ENCODE measurements around the gene IRAK3. TPM values are rescaled to one million over a fixed set of nuclear protein-coding genes. Genes with fewer than 3 reads are reported as not detected.

IRAK3 gene
- total RNA-seq, 1 donor from 2014 or later = 4.9 TPM

- no peak overlapping the region for H3K4me3 Mint-ChIP-seq (ENCODE audit: unreplicated experiment)
- DNase-seq (ENCODE audit: low spot score) = no peak
- H3K27ac Mint-ChIP-seq (ENCODE audit: unreplicated experiment) = no peak overlapping the region
- H3K4me1 Mint-ChIP-seq (ENCODE audit: unreplicated experiment) = peaks cover 10% of the 10 kb centered on the region
- no peaks in the 10 kb centered on the region for H3K9me3 Mint-ChIP-seq (ENCODE audit: unreplicated experiment)
- H3K36me3 Mint-ChIP-seq (ENCODE audit: low read depth, unreplicated experiment) = no peaks in the 10 kb centered on the region
- H3K27me3 Mint-ChIP-seq (ENCODE audit: unreplicated experiment) = no peaks in the 10 kb centered on the region
- no peak for TF ChIP-seq CTCF (IDR thresholded peaks at IDR 0.05; ENCODE audit: unreplicated experiment)
Observed at GRCh38 chr12:66258011-66258410, 69.0 kb downstream of the IRAK3 start.

- Mint-ChIP-seq H3K36me3 (ENCODE audit: low read depth, unreplicated experiment) (no peaks in the 10 kb centered on the region), H3K27ac (ENCODE audit: unreplicated experiment) (no peak overlapping the region), H3K27me3 (ENCODE audit: unreplicated experiment) (no peaks in the 10 kb centered on the region), H3K4me1 (ENCODE audit: unreplicated experiment) (peaks cover 10% of the 10 kb centered on the region), H3K4me3 (ENCODE audit: unreplicated experiment) (no peak overlapping the region), H3K9me3 (ENCODE audit: unreplicated experiment) (no peaks in the 10 kb centered on the region)
- no peak for TF ChIP-seq CTCF (IDR thresholded peaks at IDR 0.05; ENCODE audit: unreplicated experiment)
- no peak for DNase-seq (ENCODE audit: low spot score)
Observed at GRCh38 chr12:66262737-66263136, 73.7 kb downstream of the IRAK3 start.

GRCh38 chr12:66268562-66268961 lies 79.5 kb downstream of the IRAK3 start:
- no peaks in the 10 kb centered on the region for H3K4me1 Mint-ChIP-seq (ENCODE audit: unreplicated experiment)
- DNase-seq (ENCODE audit: low spot score) = no peak
- no peaks in the 10 kb centered on the region for H3K9me3 Mint-ChIP-seq (ENCODE audit: unreplicated experiment)
- no peak overlapping the region for H3K27ac Mint-ChIP-seq (ENCODE audit: unreplicated experiment)
- no peak for TF ChIP-seq CTCF (IDR thresholded peaks at IDR 0.05; ENCODE audit: unreplicated experiment)
- H3K4me3 Mint-ChIP-seq (ENCODE audit: unreplicated experiment) = no peak overlapping the region
- H3K27me3 Mint-ChIP-seq (ENCODE audit: unreplicated experiment) = no peaks in the 10 kb centered on the region
- no peaks in the 10 kb centered on the region for H3K36me3 Mint-ChIP-seq (ENCODE audit: low read depth, unreplicated experiment)

GRCh38 chr12:66269142-66269541 lies 80.1 kb downstream of the IRAK3 start:
- no peak for TF ChIP-seq CTCF (IDR thresholded peaks at IDR 0.05; ENCODE audit: unreplicated experiment)
- Mint-ChIP-seq H3K9me3 (ENCODE audit: unreplicated experiment) (no peaks in the 10 kb centered on the region), H3K36me3 (ENCODE audit: low read depth, unreplicated experiment) (no peaks in the 10 kb centered on the region), H3K27me3 (ENCODE audit: unreplicated experiment) (peaks cover 2% of the 10 kb centered on the region), H3K27ac (ENCODE audit: unreplicated experiment) (no peak overlapping the region), H3K4me3 (ENCODE audit: unreplicated experiment) (no peak overlapping the region), H3K4me1 (ENCODE audit: unreplicated experiment) (no peaks in the 10 kb centered on the region)
- DNase-seq (ENCODE audit: low spot score) = no peak

GRCh38 chr12:66269757-66270383 lies 80.9 kb downstream of the IRAK3 start:
- no peaks in the 10 kb centered on the region for H3K36me3 Mint-ChIP-seq (ENCODE audit: low read depth, unreplicated experiment)
- peaks cover 2% of the 10 kb centered on the region for H3K27me3 Mint-ChIP-seq (ENCODE audit: unreplicated experiment)
- DNase-seq (ENCODE audit: low spot score) = no peak
- TF ChIP-seq CTCF (IDR thresholded peaks at IDR 0.05; ENCODE audit: unreplicated experiment) = peak; percentile 60
- H3K4me1 Mint-ChIP-seq (ENCODE audit: unreplicated experiment) = no peaks in the 10 kb centered on the region
- H3K4me3 Mint-ChIP-seq (ENCODE audit: unreplicated experiment) = no peak overlapping the region
- no peaks in the 10 kb centered on the region for H3K9me3 Mint-ChIP-seq (ENCODE audit: unreplicated experiment)
- H3K27ac Mint-ChIP-seq (ENCODE audit: unreplicated experiment) = no peak overlapping the region
